Measurements from ENCODE around the gene AATK. TPM values are rescaled to one million over a fixed set of nuclear protein-coding genes. Genes with fewer than 3 reads are reported as not detected.
A peak's percentile ranks its signal among the peaks of the same experiment; 100 is the strongest.

Gene AATK
- total RNA-seq, 2 experiments from 2014 or later = 0.25 to 0.82 TPM

DNA sequence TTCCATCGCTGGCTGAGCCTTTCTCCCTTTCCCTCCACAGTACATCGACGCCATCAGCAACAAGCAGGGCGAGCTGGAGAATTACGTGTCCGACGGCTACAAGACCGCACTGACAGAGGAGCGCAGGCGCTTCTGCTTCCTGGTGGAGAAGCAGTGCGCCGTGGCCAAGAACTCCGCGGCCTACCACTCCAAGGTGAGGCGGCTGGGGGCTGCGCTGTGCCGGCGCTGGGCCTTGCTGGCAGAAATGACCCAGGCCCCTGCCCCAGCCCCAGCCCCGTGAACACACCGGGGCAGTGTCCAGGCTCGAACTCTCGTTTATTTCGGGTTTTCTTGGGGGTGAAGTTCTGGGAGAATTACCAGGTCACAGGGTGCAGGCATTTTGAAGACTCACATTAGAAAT lies 66.1 kb downstream of the AATK start:
- H3K27me3 ChIP-seq (ENCODE audit: control insufficient read depth in 1 of 2, insufficient read depth in 2 of 2, low read length in 2 of 2) = no peaks in the 10 kb centered on the region
- H3K36me3 Mint-ChIP-seq (ENCODE audit: low read depth) = no peaks in the 10 kb centered on the region
- H3K27ac Mint-ChIP-seq = no peak overlapping the region
- H3K27me3 Mint-ChIP-seq = no peaks in the 10 kb centered on the region
- no peak overlapping the region for H3K4me3 Mint-ChIP-seq
- no peaks in the 10 kb centered on the region for H3K36me3 ChIP-seq (ENCODE audit: insufficient read depth, low read length)
- ChIA-PET CTCF (no interaction called here), POLR2A (no interaction called here)
- peaks cover 58% of the 10 kb centered on the region for H3K4me1 ChIP-seq (ENCODE audit: insufficient read depth, low read length)
- intact Hi-C loops (cut with DNase I, micrococcal nuclease) = loop anchor here (2.0 to 5.0 kb wide), 3 partner anchors 38 to 673 kb away; no protein-coding TSS in a partner anchor
- peaks cover 15% of the 10 kb centered on the region for H3K4me1 Mint-ChIP-seq (ENCODE audit: low read depth)
- TF ChIP-seq, protein P1, sequence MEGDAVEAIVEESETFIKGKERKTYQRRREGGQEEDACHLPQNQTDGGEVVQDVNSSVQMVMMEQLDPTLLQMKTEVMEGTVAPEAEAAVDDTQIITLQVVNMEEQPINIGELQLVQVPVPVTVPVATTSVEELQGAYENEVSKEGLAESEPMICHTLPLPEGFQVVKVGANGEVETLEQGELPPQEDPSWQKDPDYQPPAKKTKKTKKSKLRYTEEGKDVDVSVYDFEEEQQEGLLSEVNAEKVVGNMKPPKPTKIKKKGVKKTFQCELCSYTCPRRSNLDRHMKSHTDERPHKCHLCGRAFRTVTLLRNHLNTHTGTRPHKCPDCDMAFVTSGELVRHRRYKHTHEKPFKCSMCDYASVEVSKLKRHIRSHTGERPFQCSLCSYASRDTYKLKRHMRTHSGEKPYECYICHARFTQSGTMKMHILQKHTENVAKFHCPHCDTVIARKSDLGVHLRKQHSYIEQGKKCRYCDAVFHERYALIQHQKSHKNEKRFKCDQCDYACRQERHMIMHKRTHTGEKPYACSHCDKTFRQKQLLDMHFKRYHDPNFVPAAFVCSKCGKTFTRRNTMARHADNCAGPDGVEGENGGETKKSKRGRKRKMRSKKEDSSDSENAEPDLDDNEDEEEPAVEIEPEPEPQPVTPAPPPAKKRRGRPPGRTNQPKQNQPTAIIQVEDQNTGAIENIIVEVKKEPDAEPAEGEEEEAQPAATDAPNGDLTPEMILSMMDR (IDR thresholded peaks at IDR 0.05) = no peak
- no peak overlapping the region for H3K4me3 ChIP-seq (ENCODE audit: low read length)
- no peak overlapping the region for H3K27ac ChIP-seq (ENCODE audit: low read depth in 1 of 2, low read length in 2 of 2)
- ATAC-seq (ENCODE audit: poor library complexity) = no peak
- no peak for DNase-seq
- no peaks in the 10 kb centered on the region for H3K9me3 Mint-ChIP-seq
- H3K9me3 ChIP-seq (ENCODE audit: control insufficient read depth in 1 of 2, insufficient read depth in 1 of 2, low read length in 2 of 2) = no peaks in the 10 kb centered on the region

DNA sequence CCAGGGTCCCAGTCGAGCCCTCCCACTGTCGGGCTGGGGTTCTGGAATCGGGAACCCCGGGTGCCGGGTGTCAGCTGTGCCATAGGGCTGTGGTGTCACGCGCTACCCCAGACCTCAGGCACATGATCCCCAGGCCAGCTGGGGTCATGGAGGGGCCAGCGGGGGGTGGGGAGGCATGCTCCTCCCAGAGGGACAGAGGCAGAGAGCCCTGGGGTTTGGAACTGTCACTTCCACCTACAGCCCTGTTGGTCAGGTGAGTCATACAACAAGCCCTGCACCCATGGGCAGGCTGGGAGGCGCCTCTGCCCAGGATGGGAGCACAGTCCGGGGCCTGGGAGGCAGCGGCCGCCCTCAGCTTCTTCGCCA lies 68.1 kb downstream of the AATK start:
- intact Hi-C loops (cut with DNase I, micrococcal nuclease) = no loop called here
- ChIA-PET CTCF (interaction anchor here (1.0 to 1.8 kb wide), 5 partner anchors 65 to 109 kb away, joined by 3 to 6 read pairs (median 3); no protein-coding TSS in a partner anchor), POLR2A (no interaction called here)
- Histone ChIP-seq H3K27ac (ENCODE audit: low read depth in 1 of 2, low read length in 2 of 2) (no peak overlapping the region), H3K4me3 (ENCODE audit: low read length) (no peak overlapping the region), H3K36me3 (ENCODE audit: insufficient read depth, low read length) (no peaks in the 10 kb centered on the region), H3K4me1 (ENCODE audit: insufficient read depth, low read length) (peaks cover 75% of the 10 kb centered on the region), H3K27me3 (ENCODE audit: control insufficient read depth in 1 of 2, insufficient read depth in 2 of 2, low read length in 2 of 2) (no peaks in the 10 kb centered on the region), H3K9me3 (ENCODE audit: control insufficient read depth in 1 of 2, insufficient read depth in 1 of 2, low read length in 2 of 2) (no peaks in the 10 kb centered on the region)
- DNase-seq (peak in 1 of 14 experiments; percentile 26), ATAC-seq (ENCODE audit: poor library complexity) (no peak)
- TF ChIP-seq, protein P1 (IDR thresholded peaks at IDR 0.05) = no peak
- Mint-ChIP-seq H3K36me3 (ENCODE audit: low read depth) (no peaks in the 10 kb centered on the region), H3K4me1 (ENCODE audit: low read depth) (peaks cover 30% of the 10 kb centered on the region), H3K27ac (no peak overlapping the region), H3K4me3 (no peak overlapping the region), H3K27me3 (no peaks in the 10 kb centered on the region), H3K9me3 (no peaks in the 10 kb centered on the region)

DNA sequence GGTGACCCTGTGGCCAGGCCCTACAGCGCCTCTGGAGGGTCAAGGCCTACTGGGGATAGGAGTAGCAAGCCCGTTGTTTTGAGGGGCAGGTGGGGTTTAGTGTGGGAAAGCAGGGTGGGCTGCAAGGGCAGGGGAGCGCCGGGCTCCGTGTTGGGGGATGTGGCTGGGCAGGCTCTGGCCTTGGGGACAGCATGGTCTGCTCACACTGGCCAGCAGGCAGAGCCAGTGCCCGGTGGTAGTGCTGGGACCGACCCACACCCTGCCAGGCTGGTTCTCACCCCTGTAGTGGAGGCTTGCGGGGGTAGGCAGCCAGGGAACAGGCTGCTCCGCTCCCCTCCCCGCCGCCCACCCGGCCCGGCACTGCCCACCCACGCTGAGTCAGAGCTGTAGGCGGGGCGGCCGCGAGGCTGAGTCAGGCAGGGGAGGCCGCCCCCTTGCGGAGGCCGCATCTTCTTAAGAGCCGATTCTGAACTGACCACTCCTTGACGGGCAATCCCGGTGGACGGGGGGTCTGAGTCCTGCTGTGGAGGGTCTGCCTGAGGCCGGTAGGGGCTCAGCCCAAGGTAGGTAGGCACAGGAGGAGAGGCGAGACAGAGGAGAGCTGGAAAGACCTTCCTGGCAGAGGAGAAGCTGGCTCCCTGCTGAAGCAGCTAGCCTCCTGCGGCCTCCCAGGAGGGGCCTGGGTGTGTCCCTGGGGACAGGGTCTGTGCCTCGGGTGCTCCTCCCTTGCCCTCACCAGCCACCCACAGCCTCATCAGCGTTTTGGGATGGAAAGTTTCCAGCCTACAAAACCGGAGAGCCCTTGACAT lies 68.7 kb downstream of the AATK start:
- Histone ChIP-seq H3K36me3 (ENCODE audit: insufficient read depth, low read length) (no peaks in the 10 kb centered on the region), H3K27ac (ENCODE audit: low read depth in 1 of 2, low read length in 2 of 2) (no peak overlapping the region), H3K4me3 (ENCODE audit: low read length) (no peak overlapping the region), H3K4me1 (ENCODE audit: insufficient read depth, low read length) (peaks cover 75% of the 10 kb centered on the region), H3K9me3 (ENCODE audit: control insufficient read depth in 1 of 2, insufficient read depth in 1 of 2, low read length in 2 of 2) (no peaks in the 10 kb centered on the region), H3K27me3 (ENCODE audit: control insufficient read depth in 1 of 2, insufficient read depth in 2 of 2, low read length in 2 of 2) (no peaks in the 10 kb centered on the region)
- Mint-ChIP-seq H3K4me3 (no peak overlapping the region), H3K9me3 (no peaks in the 10 kb centered on the region), H3K36me3 (ENCODE audit: low read depth) (no peaks in the 10 kb centered on the region), H3K4me1 (ENCODE audit: low read depth) (peaks cover 33% of the 10 kb centered on the region), H3K27ac (no peak overlapping the region), H3K27me3 (no peaks in the 10 kb centered on the region)
- TF ChIP-seq, protein P1 (IDR thresholded peaks at IDR 0.05) = peak; percentile 38
- ATAC-seq (ENCODE audit: poor library complexity) (no peak), DNase-seq (peak in 10 of 14 experiments; percentile 17 to 73 (median 44))
- POLR2A ChIA-PET = no interaction called here
- intact Hi-C loops (cut with DNase I, micrococcal nuclease) = no loop called here
- CTCF ChIA-PET = interaction anchor here (1.0 to 1.8 kb wide), 5 partner anchors 65 to 108 kb away, joined by 3 to 6 read pairs (median 3); no protein-coding TSS in a partner anchor
